Bronchial epithelial cell (primary cell): ENCODE measurements around the gene MROH2A. TPM values are rescaled to one million over a fixed set of nuclear protein-coding genes. Genes with fewer than 3 reads are reported as not detected.

ENCODE experiments used
- DNase-seq: peaks from one replicate; pipeline ENCODE4 v3.0.0-alpha.2; 2010; ENCODE audit warnings: low read depth
- FAIRE-seq: peaks from 2 replicates; lab custom pipeline; 2011; peaks lifted over from hg19 to GRCh38; lab: Jason Lieb, UNC
- H3K27me3 ChIP-seq: 2 replicates; pipeline ENCODE4 v1.5.1; 2011; ENCODE audit warnings: low read length; ENCODE audit not compliant: control insufficient read depth, insufficient read depth
- H3K36me3 ChIP-seq: 2 replicates; pipeline ENCODE4 v1.5.1; 2011; ENCODE audit warnings: low read length; ENCODE audit not compliant: control insufficient read depth, insufficient read depth
- H3K4me3 ChIP-seq: 2 replicates; pipeline ENCODE4 v1.5.1; 2011; ENCODE audit warnings: mild to moderate bottlenecking, low read depth, low read length, control low read depth
- total RNA-seq: library from RNA; depleted of rRNA; stranded (reverse); fragments of >200 nt; gene quantifications from 2 replicates; pipeline ENCODE4 v1.2.1, GENCODE V29; 2014
- TF ChIP-seq, protein P1 (sequence below): IDR thresholded peaks from 2 replicates; pipeline ENCODE4 v1.5.1; 2011; ENCODE audit warnings: mild to moderate bottlenecking, moderate library complexity, low read length, control low read depth, inconsistent platforms; ENCODE audit not compliant: insufficient read depth, severe bottlenecking

Gene MROH2A
- total RNA-seq, 1 donor from 2014 or later, result not detected

GRCh38 chr2:233820774-233821105 is 42.6 kb downstream of the MROH2A start:
- FAIRE-seq (no peak), DNase-seq (no peak)
- Histone ChIP-seq H3K4me3 (no peak overlapping the region), H3K36me3 (no peaks in the 10 kb centered on the region), H3K27me3 (no peaks in the 10 kb centered on the region)
- TF ChIP-seq, protein P1, sequence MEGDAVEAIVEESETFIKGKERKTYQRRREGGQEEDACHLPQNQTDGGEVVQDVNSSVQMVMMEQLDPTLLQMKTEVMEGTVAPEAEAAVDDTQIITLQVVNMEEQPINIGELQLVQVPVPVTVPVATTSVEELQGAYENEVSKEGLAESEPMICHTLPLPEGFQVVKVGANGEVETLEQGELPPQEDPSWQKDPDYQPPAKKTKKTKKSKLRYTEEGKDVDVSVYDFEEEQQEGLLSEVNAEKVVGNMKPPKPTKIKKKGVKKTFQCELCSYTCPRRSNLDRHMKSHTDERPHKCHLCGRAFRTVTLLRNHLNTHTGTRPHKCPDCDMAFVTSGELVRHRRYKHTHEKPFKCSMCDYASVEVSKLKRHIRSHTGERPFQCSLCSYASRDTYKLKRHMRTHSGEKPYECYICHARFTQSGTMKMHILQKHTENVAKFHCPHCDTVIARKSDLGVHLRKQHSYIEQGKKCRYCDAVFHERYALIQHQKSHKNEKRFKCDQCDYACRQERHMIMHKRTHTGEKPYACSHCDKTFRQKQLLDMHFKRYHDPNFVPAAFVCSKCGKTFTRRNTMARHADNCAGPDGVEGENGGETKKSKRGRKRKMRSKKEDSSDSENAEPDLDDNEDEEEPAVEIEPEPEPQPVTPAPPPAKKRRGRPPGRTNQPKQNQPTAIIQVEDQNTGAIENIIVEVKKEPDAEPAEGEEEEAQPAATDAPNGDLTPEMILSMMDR, result no peak

DNA sequence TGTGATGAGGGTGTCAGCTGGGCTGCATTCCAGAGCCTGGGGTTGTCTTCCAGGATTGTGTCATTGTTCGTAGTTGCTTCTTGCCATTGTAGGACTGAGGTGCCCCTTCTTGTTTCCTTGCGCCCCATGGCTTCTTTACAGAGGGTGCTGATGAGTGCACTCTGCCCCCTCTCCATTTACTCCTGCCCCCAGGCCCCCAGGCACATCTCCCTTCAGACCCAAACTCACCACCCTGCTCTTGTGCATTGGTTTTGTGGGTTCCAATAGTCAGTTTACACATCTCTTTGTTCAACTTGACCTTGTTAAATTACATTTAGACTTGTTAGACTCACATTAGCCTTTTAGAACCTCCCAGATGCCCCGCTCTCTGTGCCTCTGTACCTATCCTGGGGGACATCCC is 43.1 kb downstream of the MROH2A start:
- no peak for FAIRE-seq
- TF ChIP-seq, protein P1, result no peak
- no peak overlapping the region for H3K4me3 ChIP-seq
- no peaks in the 10 kb centered on the region for H3K27me3 ChIP-seq
- DNase-seq, result no peak
- H3K36me3 ChIP-seq, result no peaks in the 10 kb centered on the region

DNA sequence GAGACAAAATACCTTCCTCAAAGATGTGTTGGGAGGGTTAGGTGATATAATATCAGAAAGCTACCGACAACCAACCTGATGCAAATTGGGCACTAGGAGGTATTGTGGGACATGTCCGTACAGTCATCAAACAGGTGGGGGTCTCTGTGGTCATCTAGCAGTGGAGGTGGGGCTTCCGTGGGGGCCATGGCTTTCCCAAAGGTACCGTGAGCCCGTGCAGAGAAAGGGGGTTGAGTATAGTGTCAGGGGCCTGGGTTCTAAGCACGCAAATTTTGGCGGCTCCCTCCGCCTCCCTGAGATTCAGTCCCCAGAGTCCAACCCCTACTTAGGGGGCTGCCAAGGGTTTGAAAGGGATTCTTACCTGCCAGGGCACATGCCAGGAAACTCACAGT is 43.6 kb downstream of the MROH2A start:
- H3K27me3 ChIP-seq, result no peaks in the 10 kb centered on the region
- no peaks in the 10 kb centered on the region for H3K36me3 ChIP-seq
- TF ChIP-seq, protein P1, result no peak
- no peak overlapping the region for H3K4me3 ChIP-seq
- FAIRE-seq, result no peak
- DNase-seq, result no peak

- DNase-seq (no peak), FAIRE-seq (no peak)
- H3K36me3 ChIP-seq, result no peaks in the 10 kb centered on the region
- H3K27me3 ChIP-seq, result no peaks in the 10 kb centered on the region
- TF ChIP-seq, protein P1, result no peak
- no peak overlapping the region for H3K4me3 ChIP-seq
Observed at GRCh38 chr2:233822101-233822771, 44.1 kb downstream of the MROH2A start.

GRCh38 chr2:233822781-233823730 is 44.9 kb downstream of the MROH2A start:
- Histone ChIP-seq H3K4me3 (no peak overlapping the region), H3K27me3 (no peaks in the 10 kb centered on the region), H3K36me3 (no peaks in the 10 kb centered on the region)
- TF ChIP-seq, protein P1, result no peak
- no peak for DNase-seq
- FAIRE-seq, result no peak
